GM12878 (cell line): ENCODE measurements around the gene GID4. TPM values are rescaled to one million over a fixed set of nuclear protein-coding genes. Genes with fewer than 3 reads are reported as not detected.

ENCODE experiments used
- ATAC-seq: fragments of 200-7000 bp; cut with Tn5 transposase; 3 replicates; pipeline ENCODE4 v1.9.1; 2020; ENCODE audit warnings: mild to moderate bottlenecking, moderate library complexity
- BruUV-seq: library from RNA; stranded (reverse); fragments of 400-500 nt; replicated peaks from 2 replicates; lab custom pipeline; 2021; lab: Mats Ljungman, UMichigan
- CTCF ChIA-PET: fragments of 300-600 bp; sonication (Branson Sonifier 250); formaldehyde crosslinking; extraction: SDS; loops from one replicate; lab custom pipeline; 2021; ENCODE audit warnings: inconsistent platforms; lab: Yijun Ruan, JAX
- POLR2A ChIA-PET: fragments of 350-600 bp; formaldehyde crosslinking; extraction: SDS; loops from one replicate; lab custom pipeline; 2021; ENCODE audit warnings: inconsistent platforms; lab: Charles Lee
- RAD21 ChIA-PET: fragments of 300-600 bp; sonication (Branson Sonifier 250); formaldehyde crosslinking; loops from one replicate; lab custom pipeline; 2023; ENCODE audit warnings: antibody characterized with exemption; ENCODE audit not compliant: unreplicated experiment; lab: Charles Lee
- SMC1A ChIA-PET: fragments of 300-600 bp; sonication (Branson Sonifier 250); formaldehyde crosslinking; loops from one replicate; lab custom pipeline; 2023; ENCODE audit not compliant: unreplicated experiment, uncharacterized antibody; lab: Charles Lee
- DNase-seq: peaks from one replicate; pipeline ENCODE4 v3.0.0-alpha.2; 2011; ENCODE audit warnings: low read depth, low spot score
- FAIRE-seq: peaks from 3 replicates; lab custom pipeline; 2011; peaks lifted over from hg19 to GRCh38; lab: Jason Lieb, UNC
- H2AFZ ChIP-seq: 2 replicates; pipeline ENCODE4 v1.6.0; 2011; ENCODE audit warnings: low read depth, low read length, control low read depth; ENCODE audit not compliant: control insufficient read depth
- H3K27ac ChIP-seq: 2 replicates; pipeline ENCODE4 v1.5.1; 2011; ENCODE audit warnings: control low read depth; ENCODE audit not compliant: control insufficient read depth, insufficient read depth
- H3K27me3 ChIP-seq, 2 experiments: replicated peaks in 1 of 2; 2 replicates each; pipeline versions ENCODE4 v1.6.0 to v1.6.1; 2011; ENCODE audit warnings: low read length in 1 of 2; ENCODE audit not compliant: control insufficient read depth in 2 of 2, insufficient read depth in 2 of 2
- H3K36me3 ChIP-seq, 2 experiments: 2 replicates each; pipeline ENCODE4 v1.5.1; 2011; ENCODE audit warnings: low read length in 1 of 2; ENCODE audit not compliant: control insufficient read depth in 2 of 2, insufficient read depth in 2 of 2
- H3K4me1 ChIP-seq: 2 replicates; pipeline ENCODE4 v1.6.1; 2011; ENCODE audit warnings: mild to moderate bottlenecking, low read length, moderate library complexity, mixed read lengths; ENCODE audit not compliant: control insufficient read depth, insufficient read depth
- H3K4me2 ChIP-seq: 2 replicates; pipeline ENCODE4 v1.6.0; 2011; ENCODE audit warnings: control low read depth; ENCODE audit not compliant: control insufficient read depth, insufficient read depth
- H3K4me3 ChIP-seq: fragments of 200-600 bp; sonication (generic); 2 replicates; pipeline ENCODE4 v1.5.1; 2016
- H3K79me2 ChIP-seq: 2 replicates; pipeline ENCODE4 v1.6.0; 2011; ENCODE audit warnings: low read length; ENCODE audit not compliant: control insufficient read depth, insufficient read depth
- H3K9ac ChIP-seq: 2 replicates; pipeline ENCODE4 v1.8.0; 2011; ENCODE audit warnings: low read length, control low read depth, mixed read lengths; ENCODE audit not compliant: control insufficient read depth, insufficient read depth
- H3K9me3 ChIP-seq: replicated peaks from 3 replicates; pipeline ENCODE4 v1.5.1; 2011; ENCODE audit warnings: mild to moderate bottlenecking, low read length; ENCODE audit not compliant: control insufficient read depth, insufficient read depth
- H4K20me1 ChIP-seq: 2 replicates; pipeline ENCODE4 v1.6.0; 2011; ENCODE audit not compliant: control insufficient read depth, insufficient read depth
- IRF5 ChIP-seq: fragments of 450-650 bp; IDR thresholded peaks from 2 replicates; pipeline ENCODE4 v1.6.1; 2017; ENCODE audit warnings: borderline replicate concordance
- NR2C2 ChIP-seq: IDR thresholded peaks from 2 replicates; pipeline ENCODE4 v1.6.1; 2011; ENCODE audit warnings: borderline replicate concordance, low read depth; ENCODE audit not compliant: control insufficient read depth, insufficient read length
- RUNX3 ChIP-seq: IDR thresholded peaks from 2 replicates; pipeline ENCODE4 v1.6.1; 2012; ENCODE audit warnings: low read length, inconsistent platforms
- YY1 ChIP-seq: IDR thresholded peaks from 2 replicates; pipeline ENCODE4 v1.6.1; 2011; ENCODE audit warnings: low read depth, mild to moderate bottlenecking, low read length
- ZBTB33 ChIP-seq: fragments of 450-650 bp; IDR thresholded peaks from 2 replicates; pipeline ENCODE4 v1.6.1; 2017; ENCODE audit warnings: mild to moderate bottlenecking
- WGBS: methylation state at CpG from one replicate; pipeline ENCODE4 v1.1.6; 2016; ENCODE audit warnings: low lambda C conversion rate; ENCODE audit not compliant: insufficient replicate concordance, insufficient coverage; ENCODE audit errors: missing lambda C conversion rate; 5-methylcytosine and 5-hydroxymethylcytosine counted together
- in situ Hi-C: fragments of 300-500 bp; cut with MboI; formaldehyde crosslinking; loops from 9 replicates; pipeline ENCODE4 v1.14.3; 2018; ENCODE audit warnings: mixed read lengths
- intact Hi-C: fragments of 100-400 bp; cut with micrococcal nuclease; formaldehyde crosslinking; loops from one replicate; pipeline ENCODE4 v1.14.2; 2022; ENCODE audit not compliant: unreplicated experiment
- polyA plus RNA-seq, 11 experiments: library from polyadenylated mRNA; depleted of rRNA in 4 of 11; unstranded in 6 of 11; stranded (reverse) in 5 of 11; fragments of >200 nt; fragmentation: Nextera tagmentation in 4 of 11; fragmentation: Illumina TruSeq in 1 of 11; extraction: Ambion mirVana in 4 of 11; extraction: Trizol in 1 of 11; gene quantifications; 1 replicate in 1 of 11; 2 replicates in 10 of 11; pipeline versions ENCODE4 v1.2.1 to v1.2.3, GENCODE V29; 2011 to 2016; ENCODE audit warnings: inconsistent platforms in 2 of 11, missing spikeins in 2 of 11, low read depth in 1 of 11
- total RNA-seq, 4 experiments: library from RNA; depleted of rRNA in 3 of 4; stranded (reverse); fragments of >200 nt in 3 of 4; fragmentation: Illumina TruSeq in 1 of 4; extraction: Trizol in 1 of 4; gene quantifications; 2 replicates each; pipeline versions ENCODE4 v1.2.1 to v1.2.3, GENCODE V29; 2013 to 2021

GID4 gene
- total and polyA plus RNA-seq, 10 of the 15 experiments (the other 5 are each of a cell fraction or from before 2014, with no cell fraction given): 0.93 to 7.3 (median 3.6) TPM

- FAIRE-seq (peak; percentile 80), ATAC-seq (peak; percentile 32; the same call in 2 of the 3 replicates), DNase-seq (no peak)
- Histone ChIP-seq H3K9ac (no peak overlapping the region), H3K4me1 (peaks cover 16% of the 10 kb centered on the region), H3K4me3 (no peak overlapping the region), H3K4me2 (peak overlapping the region; percentile 33; the same call in 1 of the 2 replicates), H3K36me3 (peaks cover 9 to 12% of the 10 kb centered on the region in 2 experiments; a peak in 3 of 4 replicates), H3K27me3 (no peaks in the 10 kb centered on the region; a peak in 1 of 4 replicates), H3K27ac (peak overlapping the region; percentile 30), H3K9me3 (no peaks in the 10 kb centered on the region), H4K20me1 (0 out of 2 replicates have a peak, but pooled peaks cover 5% of the 10 kb centered on the region), H3K79me2 (no peaks in the 10 kb centered on the region), H2AFZ (no peak overlapping the region; the same call in 1 of the 2 replicates)
- TF ChIP-seq ZBTB33: no peak
- TF ChIP-seq RUNX3: peak; percentile 45; the same call in 1 of the 2 replicates
- no peak for TF ChIP-seq IRF5
- no peak for TF ChIP-seq NR2C2
- 0 out of 2 replicates have a peak, but pooled peaks have one; percentile 5 for TF ChIP-seq YY1
- SMC1A ChIA-PET: interaction anchor here (1.0 to 3.1 kb wide), 5 partner anchors 7 to 156 kb away, joined by 3 to 9 read pairs (median 6); no protein-coding TSS in a partner anchor
- BruUV-seq: no TSS peak
- RAD21 ChIA-PET: interaction anchor here (1.0 to 1.4 kb wide), 3 partner anchors 7 to 41 kb away, joined by 3 to 5 read pairs (median 3); no protein-coding TSS in a partner anchor
- POLR2A ChIA-PET: no interaction called here
- intact Hi-C loops: no loop called here
- CTCF ChIA-PET: interaction anchor here (0.8 to 2.6 kb wide), 5 partner anchors 7 to 346 kb away, joined by 3 to 8 read pairs (median 5); no protein-coding TSS in a partner anchor
- 74% methylated on average over 11 of the region's 11 CpGs for WGBS
- in situ Hi-C loops: no loop called here
Observed at GRCh38 chr17:18025945-18026776, 13.0 kb upstream of the GID4 start.
